ENCODE results near the gene PKHD1. TPM values are rescaled to one million over a fixed set of nuclear protein-coding genes. Genes with fewer than 3 reads are reported as not detected.

The PKHD1 gene
- total and polyA plus RNA-seq, 2 experiments from 2014 or later, result 0.47 to 3.3 TPM

- H2AFZ ChIP-seq, result no peak overlapping the region
- no peak for DNase-seq (ENCODE audit: low spot score)
- H3K4me2 ChIP-seq, result no peak overlapping the region
- H3K4me1 ChIP-seq (ENCODE audit: insufficient read depth), result no peaks in the 10 kb centered on the region
- no peaks in the 10 kb centered on the region for H3K9me3 ChIP-seq (ENCODE audit: low read depth)
- H3K4me3 ChIP-seq, result no peak overlapping the region
- no peaks in the 10 kb centered on the region for H3K27me3 ChIP-seq
- H3K9me2 ChIP-seq (replicated peaks; ENCODE audit: insufficient read depth), result no peaks in the 10 kb centered on the region
- H4K20me1 ChIP-seq (ENCODE audit: insufficient read depth, poor library complexity, severe bottlenecking), result no peaks in the 10 kb centered on the region
- H3K27ac ChIP-seq, result no peak overlapping the region
- no peaks in the 10 kb centered on the region for H3K79me2 ChIP-seq
- no peak for TF ChIP-seq CTCF (IDR thresholded peaks at IDR 0.05; ENCODE audit: poor library complexity)
- no peak for TF ChIP-seq EZH2 (IDR thresholded peaks at IDR 0.05; ENCODE audit: borderline replicate concordance)
- no peak for TF ChIP-seq EZH2phosphoT487 (IDR thresholded peaks at IDR 0.05; ENCODE audit: low read depth, severe bottlenecking, unreplicated experiment)
- WGBS (ENCODE audit: low lambda C conversion rate, missing lambda C conversion rate), result 72% methylated on average over 1 of the region's 1 CpG
- H3K36me3 ChIP-seq (replicated peaks; ENCODE audit: insufficient read depth, low read depth), result no peaks in the 10 kb centered on the region
Observed at GRCh38 chr6:51830666-51831065, 256.7 kb downstream of the PKHD1 start.

- Histone ChIP-seq H3K4me2 (no peak overlapping the region), H3K36me3 (replicated peaks; ENCODE audit: insufficient read depth, low read depth) (no peaks in the 10 kb centered on the region), H3K27me3 (no peaks in the 10 kb centered on the region), H2AFZ (no peak overlapping the region), H3K79me2 (no peaks in the 10 kb centered on the region), H4K20me1 (ENCODE audit: insufficient read depth, poor library complexity, severe bottlenecking) (no peaks in the 10 kb centered on the region), H3K4me1 (ENCODE audit: insufficient read depth) (no peaks in the 10 kb centered on the region), H3K9me2 (replicated peaks; ENCODE audit: insufficient read depth) (no peaks in the 10 kb centered on the region), H3K27ac (no peak overlapping the region), H3K9me3 (ENCODE audit: low read depth) (no peaks in the 10 kb centered on the region), H3K4me3 (no peak overlapping the region)
- TF ChIP-seq EZH2phosphoT487 (IDR thresholded peaks at IDR 0.05; ENCODE audit: low read depth, severe bottlenecking, unreplicated experiment), result no peak
- no peak for TF ChIP-seq EZH2 (IDR thresholded peaks at IDR 0.05; ENCODE audit: borderline replicate concordance)
- no peak for TF ChIP-seq CTCF (IDR thresholded peaks at IDR 0.05; ENCODE audit: poor library complexity)
- DNase-seq (ENCODE audit: low spot score), result no peak
- 83% methylated on average over 1 of the region's 1 CpG for WGBS (ENCODE audit: low lambda C conversion rate, missing lambda C conversion rate)
Observed at GRCh38 chr6:51827580-51827979, 259.8 kb downstream of the PKHD1 start.

- Histone ChIP-seq H3K9me2 (replicated peaks; ENCODE audit: insufficient read depth) (no peaks in the 10 kb centered on the region), H2AFZ (no peak overlapping the region), H3K4me1 (ENCODE audit: insufficient read depth) (no peaks in the 10 kb centered on the region), H4K20me1 (ENCODE audit: insufficient read depth, poor library complexity, severe bottlenecking) (no peaks in the 10 kb centered on the region), H3K27ac (no peak overlapping the region), H3K79me2 (no peaks in the 10 kb centered on the region), H3K27me3 (no peaks in the 10 kb centered on the region), H3K36me3 (replicated peaks; ENCODE audit: insufficient read depth, low read depth) (no peaks in the 10 kb centered on the region), H3K4me3 (no peak overlapping the region), H3K4me2 (no peak overlapping the region), H3K9me3 (ENCODE audit: low read depth) (no peaks in the 10 kb centered on the region)
- no peak for TF ChIP-seq EZH2 (IDR thresholded peaks at IDR 0.05; ENCODE audit: borderline replicate concordance)
- TF ChIP-seq CTCF (IDR thresholded peaks at IDR 0.05; ENCODE audit: poor library complexity), result no peak
- no peak for TF ChIP-seq EZH2phosphoT487 (IDR thresholded peaks at IDR 0.05; ENCODE audit: low read depth, severe bottlenecking, unreplicated experiment)
- DNase-seq (ENCODE audit: low spot score), result no peak
Observed at GRCh38 chr6:51824940-51825339, 262.5 kb downstream of the PKHD1 start.

GRCh38 chr6:51820555-51820954 is 266.9 kb downstream of the PKHD1 start:
- Histone ChIP-seq H3K27me3 (no peaks in the 10 kb centered on the region), H3K4me2 (no peak overlapping the region), H3K79me2 (no peaks in the 10 kb centered on the region), H3K36me3 (replicated peaks; ENCODE audit: insufficient read depth, low read depth) (no peaks in the 10 kb centered on the region), H3K4me3 (no peak overlapping the region), H3K27ac (no peak overlapping the region), H3K9me3 (ENCODE audit: low read depth) (no peaks in the 10 kb centered on the region), H3K9me2 (replicated peaks; ENCODE audit: insufficient read depth) (no peaks in the 10 kb centered on the region), H4K20me1 (ENCODE audit: insufficient read depth, poor library complexity, severe bottlenecking) (no peaks in the 10 kb centered on the region), H2AFZ (no peak overlapping the region), H3K4me1 (ENCODE audit: insufficient read depth) (no peaks in the 10 kb centered on the region)
- no peak for DNase-seq (ENCODE audit: low spot score)
- TF ChIP-seq EZH2phosphoT487 (IDR thresholded peaks at IDR 0.05; ENCODE audit: low read depth, severe bottlenecking, unreplicated experiment), result no peak
- no peak for TF ChIP-seq EZH2 (IDR thresholded peaks at IDR 0.05; ENCODE audit: borderline replicate concordance)
- no peak for TF ChIP-seq CTCF (IDR thresholded peaks at IDR 0.05; ENCODE audit: poor library complexity)

Measured in hepatocyte (in vitro differentiated cells).